Progenitor cell of endocrine pancreas (in vitro differentiated cells): ENCODE data around the gene CAMK2D. TPM values are rescaled to one million over a fixed set of nuclear protein-coding genes. Genes with fewer than 3 reads are reported as not detected.

Source experiments
- DNase-seq: peaks from one replicate; pipeline ENCODE4 v3.0.0; 2021; ENCODE audit warnings: low spot score; ENCODE audit not compliant: unreplicated experiment
- H3K27ac Mint-ChIP-seq: 2 replicates; pipeline ENCODE4 v1.8.0; 2021; ENCODE audit warnings: mild to moderate bottlenecking, moderate library complexity, mixed read lengths
- H3K27me3 Mint-ChIP-seq: 2 replicates; pipeline ENCODE4 v1.8.0; 2021; ENCODE audit warnings: mixed read lengths
- H3K36me3 Mint-ChIP-seq: 2 replicates; pipeline ENCODE4 v1.8.0; 2022; ENCODE audit warnings: mixed read lengths; ENCODE audit not compliant: insufficient read depth
- H3K4me1 Mint-ChIP-seq: 2 replicates; pipeline ENCODE4 v1.8.0; 2021; ENCODE audit warnings: low read depth, mixed read lengths
- H3K4me3 Mint-ChIP-seq: 2 replicates; pipeline ENCODE4 v1.8.0; 2021; ENCODE audit warnings: low read depth, mild to moderate bottlenecking, moderate library complexity, mixed read lengths
- H3K9me3 Mint-ChIP-seq: 2 replicates; pipeline ENCODE4 v1.8.0; 2021; ENCODE audit warnings: low read depth, mixed read lengths
- total RNA-seq: library from RNA; stranded (reverse); gene quantifications from 2 replicates; pipeline ENCODE4 v1.2.1, GENCODE V29; 2021
- TF ChIP-seq, protein P1 (sequence below): fragments of 200-600 bp; sonication (generic); IDR thresholded peaks from one replicate; pipeline ENCODE4 v1.5.0; 2021; ENCODE audit warnings: antibody characterized with exemption, mild to moderate bottlenecking; ENCODE audit not compliant: unreplicated experiment

Gene CAMK2D
- total RNA-seq, 1 donor from 2014 or later: 74.4 TPM

DNA sequence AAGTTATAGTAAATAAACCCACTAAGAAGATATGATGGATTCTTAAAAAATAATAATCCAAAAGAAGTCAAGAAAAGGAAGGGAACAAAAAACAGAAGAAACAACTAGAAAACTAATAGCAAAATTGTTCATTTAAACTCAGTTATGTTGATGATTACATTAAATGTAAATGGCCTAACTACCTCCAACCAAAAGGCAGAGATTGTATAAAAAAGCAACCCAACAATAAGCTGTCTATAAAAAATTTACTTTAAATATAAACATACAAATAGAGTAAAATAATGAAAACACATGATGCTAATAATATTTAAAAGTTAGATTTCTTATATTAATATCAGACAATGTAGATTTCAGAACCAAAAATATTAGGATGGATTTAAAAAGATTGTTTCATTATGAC is 340.6 kb downstream of the CAMK2D start:
- no peak for DNase-seq
- TF ChIP-seq, protein P1, sequence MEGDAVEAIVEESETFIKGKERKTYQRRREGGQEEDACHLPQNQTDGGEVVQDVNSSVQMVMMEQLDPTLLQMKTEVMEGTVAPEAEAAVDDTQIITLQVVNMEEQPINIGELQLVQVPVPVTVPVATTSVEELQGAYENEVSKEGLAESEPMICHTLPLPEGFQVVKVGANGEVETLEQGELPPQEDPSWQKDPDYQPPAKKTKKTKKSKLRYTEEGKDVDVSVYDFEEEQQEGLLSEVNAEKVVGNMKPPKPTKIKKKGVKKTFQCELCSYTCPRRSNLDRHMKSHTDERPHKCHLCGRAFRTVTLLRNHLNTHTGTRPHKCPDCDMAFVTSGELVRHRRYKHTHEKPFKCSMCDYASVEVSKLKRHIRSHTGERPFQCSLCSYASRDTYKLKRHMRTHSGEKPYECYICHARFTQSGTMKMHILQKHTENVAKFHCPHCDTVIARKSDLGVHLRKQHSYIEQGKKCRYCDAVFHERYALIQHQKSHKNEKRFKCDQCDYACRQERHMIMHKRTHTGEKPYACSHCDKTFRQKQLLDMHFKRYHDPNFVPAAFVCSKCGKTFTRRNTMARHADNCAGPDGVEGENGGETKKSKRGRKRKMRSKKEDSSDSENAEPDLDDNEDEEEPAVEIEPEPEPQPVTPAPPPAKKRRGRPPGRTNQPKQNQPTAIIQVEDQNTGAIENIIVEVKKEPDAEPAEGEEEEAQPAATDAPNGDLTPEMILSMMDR: no peak
- Mint-ChIP-seq H3K27me3 (no peaks in the 10 kb centered on the region), H3K27ac (no peak overlapping the region), H3K4me3 (no peak overlapping the region), H3K9me3 (peaks cover 23% of the 10 kb centered on the region), H3K4me1 (no peaks in the 10 kb centered on the region), H3K36me3 (peaks cover 2% of the 10 kb centered on the region)

GRCh38 chr4:113419631-113420030 is 341.9 kb downstream of the CAMK2D start:
- DNase-seq: no peak
- TF ChIP-seq, protein P1: no peak
- Mint-ChIP-seq H3K4me3 (no peak overlapping the region), H3K36me3 (peaks cover 2% of the 10 kb centered on the region), H3K27ac (no peak overlapping the region), H3K4me1 (no peaks in the 10 kb centered on the region), H3K27me3 (no peaks in the 10 kb centered on the region), H3K9me3 (peaks cover 31% of the 10 kb centered on the region)

GRCh38 chr4:113411496-113411938 is 350.0 kb downstream of the CAMK2D start:
- Mint-ChIP-seq H3K4me3 (no peak overlapping the region), H3K36me3 (no peaks in the 10 kb centered on the region), H3K27me3 (no peaks in the 10 kb centered on the region), H3K9me3 (peaks cover 11% of the 10 kb centered on the region), H3K4me1 (peaks cover 2% of the 10 kb centered on the region), H3K27ac (peak overlapping the region; percentile 64)
- no peak for DNase-seq
- TF ChIP-seq, protein P1: no peak

GRCh38 chr4:113410686-113411085 is 350.9 kb downstream of the CAMK2D start:
- TF ChIP-seq, protein P1: no peak
- H3K4me3 Mint-ChIP-seq: no peak overlapping the region
- no peak for DNase-seq
- H3K9me3 Mint-ChIP-seq: peaks cover 6% of the 10 kb centered on the region
- no peaks in the 10 kb centered on the region for H3K27me3 Mint-ChIP-seq
- H3K36me3 Mint-ChIP-seq: no peaks in the 10 kb centered on the region
- peaks cover 2% of the 10 kb centered on the region for H3K4me1 Mint-ChIP-seq
- H3K27ac Mint-ChIP-seq: no peak overlapping the region

DNA sequence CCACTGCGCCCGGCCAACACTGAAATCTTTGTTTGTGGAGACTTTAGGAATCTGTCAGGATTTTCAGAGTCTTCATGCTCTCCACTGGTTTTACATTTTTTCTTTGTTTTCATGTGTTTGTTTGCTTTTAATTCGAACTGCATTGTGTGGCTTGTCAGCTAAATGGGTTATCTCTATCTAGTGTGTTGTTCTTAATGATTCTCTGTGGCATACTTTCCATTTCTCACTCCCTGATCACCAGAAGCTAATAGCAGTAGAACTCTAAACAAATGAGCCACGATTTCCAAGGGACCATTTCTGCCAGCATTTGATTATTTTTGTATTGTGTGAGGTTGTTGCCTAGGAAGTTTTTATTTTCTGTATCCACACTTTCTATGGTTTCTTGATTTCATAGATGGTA is 352.4 kb downstream of the CAMK2D start:
- Mint-ChIP-seq H3K36me3 (no peaks in the 10 kb centered on the region), H3K27ac (peak overlapping the region; percentile 16), H3K4me3 (no peak overlapping the region), H3K4me1 (peaks cover 2% of the 10 kb centered on the region), H3K27me3 (no peaks in the 10 kb centered on the region), H3K9me3 (no peaks in the 10 kb centered on the region)
- no peak for DNase-seq
- TF ChIP-seq, protein P1: no peak
